Activated CD4-positive, alpha-beta T cell treated with anti-CD3 and anti-CD28 coated beads for 24 hours (primary cell): ENCODE measurements around the gene HSPA4L.

Experiments used
- DNase-seq, 2 donors: peaks; one replicate each; pipeline ENCODE4 v3.0.0-alpha.2; 2020; ENCODE audit warnings: low read depth in 2 of 2

Gene HSPA4L

DNA sequence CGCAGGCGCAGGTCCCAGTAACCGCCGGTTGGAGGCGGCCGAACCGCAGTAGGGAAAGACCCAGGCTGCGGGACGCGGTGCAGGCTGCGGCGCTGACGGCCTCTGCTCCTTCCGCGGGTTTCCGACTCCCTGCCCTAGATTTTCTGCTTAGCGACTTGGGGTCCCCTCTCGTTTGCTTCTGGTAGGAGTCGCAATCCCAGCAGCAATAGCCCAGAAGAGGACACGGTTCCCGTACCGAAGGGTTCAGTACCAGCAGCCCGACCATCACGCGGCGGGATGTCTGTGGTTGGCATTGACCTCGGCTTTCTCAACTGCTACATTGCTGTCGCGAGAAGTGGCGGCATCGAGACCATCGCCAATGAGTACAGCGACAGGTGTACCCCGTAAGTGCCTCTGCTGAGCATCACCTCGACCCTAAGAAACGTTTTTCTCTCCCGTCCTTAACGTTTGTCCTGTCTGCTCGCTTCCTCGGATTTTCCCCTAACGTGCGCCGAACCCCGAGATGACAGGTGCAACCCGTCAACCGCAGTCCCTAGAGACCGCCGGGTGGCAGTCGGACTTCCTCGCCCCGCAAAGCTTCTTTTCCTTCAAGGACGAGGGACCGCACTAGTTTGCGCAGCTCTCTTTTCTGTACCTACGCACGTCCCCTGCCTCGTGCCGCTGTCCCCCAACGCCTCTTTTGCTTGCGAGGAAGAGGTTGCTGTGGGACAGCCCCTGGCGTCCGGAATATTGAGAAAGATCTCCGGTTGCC is at the start of gene HSPA4L:
TSS of gene HSPA4L (plus strand) at position 48 of the 751 bp plus-strand sequence. CDS start at position 277, 229 bp downstream.
- peak; percentile 22 to 28 for DNase-seq

- DNase-seq = no peak
Observed at GRCh38 chr4:127732623-127733328, 49.3 kb upstream of the HSPA4L start.

DNA sequence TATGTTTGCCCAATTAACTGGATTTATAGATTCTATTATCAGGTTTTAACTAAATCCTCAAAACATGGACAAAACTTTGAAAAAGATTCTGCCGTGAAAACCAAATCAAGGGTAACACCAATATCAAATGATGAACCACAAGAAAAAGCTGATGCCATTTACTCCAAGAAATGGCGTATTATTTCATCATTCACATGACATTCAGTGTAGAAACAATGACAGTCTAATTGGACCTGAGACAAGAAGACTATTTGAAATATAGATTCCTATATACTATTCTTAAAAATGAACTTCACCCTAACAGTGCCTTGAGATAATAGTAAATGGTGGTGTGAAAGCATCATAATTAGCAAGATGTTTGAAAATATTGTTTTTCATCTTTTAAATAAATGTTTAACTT is 47.1 kb upstream of the HSPA4L start:
- DNase-seq = no peak

DNA sequence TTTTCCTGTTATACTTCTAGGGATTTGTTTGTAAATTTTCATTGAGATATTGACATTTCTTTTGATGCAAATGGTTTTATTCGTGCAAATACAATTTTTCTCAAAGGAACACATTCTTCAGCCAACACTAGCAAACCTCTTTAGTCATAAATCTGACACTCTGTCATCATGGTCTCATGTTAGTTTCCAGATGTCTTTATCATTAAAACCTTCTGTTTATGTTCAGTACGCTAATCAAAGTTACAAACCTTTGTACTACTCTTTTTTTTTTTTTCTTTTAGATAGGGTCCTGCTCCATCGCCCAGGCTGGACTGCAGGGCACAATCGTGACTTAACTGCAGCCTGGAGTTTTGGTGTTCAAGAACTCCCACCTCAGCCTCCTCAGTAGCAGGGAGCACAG is 44.8 kb upstream of the HSPA4L start:
- no peak for DNase-seq

DNA sequence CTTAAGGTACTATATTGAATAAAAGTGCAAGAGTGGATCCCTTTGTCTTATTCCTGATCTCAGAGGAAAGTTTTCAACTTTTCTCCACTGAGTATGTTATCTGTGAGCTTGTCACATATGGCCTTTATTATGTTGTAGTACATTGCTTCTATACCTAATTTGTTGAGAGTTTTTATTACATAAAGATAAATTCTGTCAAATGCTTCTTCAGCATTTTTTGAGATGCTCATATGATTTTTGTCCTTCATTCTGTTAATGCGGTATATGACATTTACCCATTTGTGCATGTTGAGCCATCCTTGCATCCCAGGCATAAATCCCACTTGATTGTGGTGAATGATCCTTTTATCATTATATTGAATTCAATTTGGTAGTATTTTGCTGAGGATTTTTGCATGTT is 40.9 kb upstream of the HSPA4L start:
- DNase-seq = no peak

GRCh38 chr4:127747883-127748282 is 34.2 kb upstream of the HSPA4L start:
- DNase-seq = no peak

DNA sequence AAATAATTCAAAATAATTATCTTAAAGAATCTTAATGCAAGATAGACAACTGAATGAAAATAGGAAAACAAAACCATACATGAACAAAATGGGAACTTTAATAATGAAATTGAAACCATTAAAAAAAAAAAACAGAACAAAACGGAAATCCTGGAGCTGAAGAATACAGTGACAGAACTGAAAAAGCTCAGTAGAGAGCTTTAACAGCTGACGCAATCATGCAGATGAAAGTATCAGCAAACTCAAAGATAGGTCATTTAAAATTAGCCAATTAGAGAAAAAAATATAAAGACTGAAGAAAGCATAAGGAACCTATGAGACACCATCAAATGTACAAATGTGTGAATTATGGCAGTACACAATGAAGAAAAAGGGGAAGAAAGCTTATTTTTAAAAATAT is 33.2 kb upstream of the HSPA4L start:
- no peak for DNase-seq

- no peak for DNase-seq
Observed at GRCh38 chr4:127756906-127757305, 25.2 kb upstream of the HSPA4L start.

GRCh38 chr4:127759228-127759820 is 22.8 kb upstream of the HSPA4L start:
- DNase-seq = no peak

DNA sequence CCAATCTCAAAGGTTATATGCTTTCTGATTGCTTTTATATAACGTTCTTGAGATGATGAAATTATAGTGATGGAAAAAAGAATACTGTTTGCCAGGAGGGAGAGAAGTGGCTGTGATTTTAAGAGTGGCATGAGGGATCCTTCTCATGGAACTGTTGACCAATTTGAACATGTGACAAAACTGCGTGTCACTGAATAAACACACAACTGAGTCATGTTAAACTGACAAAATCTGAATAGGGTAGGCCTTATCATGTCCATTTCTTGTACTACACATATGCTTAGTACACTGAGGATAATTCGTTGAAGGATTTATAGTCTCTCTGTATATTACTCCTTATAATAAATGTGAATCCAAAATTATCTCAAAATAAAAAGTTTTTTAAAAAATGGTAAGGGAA is 22.2 kb upstream of the HSPA4L start:
- no peak for DNase-seq

DNA sequence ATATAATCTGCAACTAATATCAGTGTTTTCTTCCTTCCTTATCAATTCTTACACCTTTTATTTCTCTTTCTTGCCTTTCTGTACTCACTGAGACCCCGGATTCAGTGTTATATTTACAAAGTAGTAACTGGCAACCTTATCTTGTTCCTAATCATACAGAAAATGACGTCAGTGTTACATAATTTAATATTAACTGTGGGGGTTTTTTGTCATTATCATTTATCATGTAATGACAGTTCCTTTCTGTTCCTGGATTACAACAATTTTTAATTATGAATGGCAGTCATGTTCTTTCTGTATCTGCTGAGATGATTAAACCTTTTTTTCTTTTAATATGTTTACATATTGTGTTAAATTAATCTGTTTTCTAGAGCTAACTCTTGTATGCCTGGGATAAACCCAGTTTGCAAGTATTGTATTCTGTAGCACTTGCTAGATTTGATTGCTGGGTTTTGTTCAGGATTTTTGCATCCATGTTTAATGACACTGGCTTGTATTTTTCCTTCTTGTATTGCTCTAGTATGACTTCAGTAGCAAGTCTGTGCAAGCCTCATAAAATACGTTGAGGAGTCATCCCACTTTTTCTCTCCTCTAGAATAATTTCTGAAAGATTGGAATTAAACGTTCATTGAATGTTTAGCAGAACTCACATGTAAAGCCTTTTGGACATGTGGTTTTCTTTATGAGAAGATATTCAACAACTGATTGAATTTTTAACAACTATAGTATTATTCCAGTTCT is 10.4 kb upstream of the HSPA4L start:
- DNase-seq = no peak

GRCh38 chr4:127772769-127773671 is 9.1 kb upstream of the HSPA4L start:
- DNase-seq = no peak

- no peak for DNase-seq
Observed at GRCh38 chr4:127775843-127776242, 6.3 kb upstream of the HSPA4L start.

DNA sequence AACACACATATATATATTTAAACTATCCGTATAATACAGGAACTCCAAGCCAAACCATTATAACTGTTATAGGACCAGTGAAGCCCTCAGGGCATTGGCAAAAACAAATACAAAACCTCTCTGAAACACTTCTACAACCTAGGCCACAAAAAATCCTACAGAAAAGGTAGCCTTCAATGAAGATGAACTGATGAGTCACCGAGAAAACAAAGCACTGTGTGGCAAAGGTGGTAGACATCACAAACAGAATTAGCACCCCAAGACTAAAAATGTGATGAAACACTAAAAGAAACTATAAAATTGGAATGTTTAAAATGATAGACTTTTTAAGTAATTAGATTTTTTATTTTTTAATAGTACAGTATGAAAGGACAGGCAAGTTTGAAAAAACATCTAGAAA is 5.5 kb upstream of the HSPA4L start:
- no peak for DNase-seq

DNA sequence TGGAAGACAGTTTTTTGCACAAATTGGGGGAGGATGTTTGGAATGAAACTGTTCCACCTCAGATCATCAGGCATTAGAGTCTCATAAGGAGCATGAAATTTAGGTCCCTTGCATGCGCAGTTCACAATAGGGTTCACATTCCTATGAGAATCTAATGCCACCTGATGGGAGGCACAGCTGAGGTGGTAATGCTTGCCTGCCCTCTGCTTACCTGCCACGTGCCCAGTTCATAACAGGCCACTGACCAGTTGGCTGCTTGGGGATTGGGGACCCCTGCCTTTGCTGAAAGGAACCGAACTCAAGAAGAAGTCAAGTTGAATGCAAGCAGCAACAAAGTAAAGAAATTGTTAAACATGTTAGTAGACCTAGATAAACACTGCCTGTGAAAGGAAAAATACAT is 4.6 kb upstream of the HSPA4L start:
- no peak for DNase-seq

- DNase-seq = no peak
Observed at GRCh38 chr4:127778102-127778501, 4.0 kb upstream of the HSPA4L start.

GRCh38 chr4:127780598-127780997 is 1.5 kb upstream of the HSPA4L start:
- no peak for DNase-seq

DNA sequence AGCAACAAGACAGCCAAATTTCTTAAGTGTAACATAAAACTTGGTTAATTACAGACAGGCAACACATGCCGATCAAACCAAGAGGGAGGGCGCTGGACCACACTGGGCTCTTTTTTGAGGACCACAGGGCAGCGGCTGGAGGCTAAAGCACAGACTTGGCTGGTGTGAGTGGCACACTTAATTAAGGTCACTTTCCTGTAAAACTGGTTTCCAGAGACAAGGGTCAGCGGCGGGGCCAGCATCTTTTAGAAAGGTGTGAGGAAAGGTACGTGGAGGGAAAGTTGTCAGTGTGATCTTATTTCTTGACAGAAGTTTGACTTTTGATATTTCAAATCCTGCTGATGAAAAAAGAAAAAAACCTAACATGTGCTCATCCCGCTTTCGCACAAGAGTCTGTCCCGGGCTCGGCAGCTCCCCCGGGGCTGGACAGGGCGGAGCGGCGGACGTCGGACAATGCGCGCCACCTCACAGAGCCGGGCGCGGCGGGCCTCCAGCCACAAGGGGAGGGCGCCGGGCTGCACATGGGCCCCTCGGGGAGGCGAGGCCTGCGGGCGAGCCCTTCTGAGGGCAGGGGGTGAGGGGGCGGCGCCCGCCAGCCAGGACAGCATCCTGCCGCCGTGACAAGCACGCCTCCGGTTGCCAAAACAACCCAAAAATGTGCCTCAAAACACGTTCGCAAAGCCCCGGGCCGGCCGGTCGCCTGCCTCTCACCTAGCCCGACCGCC is 660 bp upstream of the HSPA4L start:
- no peak for DNase-seq

DNA sequence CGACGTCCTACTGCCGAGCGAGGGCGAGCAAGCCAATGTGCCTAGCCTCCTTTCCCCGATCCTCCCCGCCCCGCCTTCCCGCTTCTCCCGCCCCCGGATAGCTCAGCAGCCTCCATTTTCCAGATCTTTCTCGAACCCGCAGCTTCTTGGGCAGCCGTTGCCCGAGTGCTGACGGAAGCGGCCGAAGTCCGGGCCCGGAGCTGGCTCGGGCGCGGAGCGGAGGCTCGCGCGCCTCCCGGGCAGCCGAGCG is 172 bp upstream of the HSPA4L start:
- DNase-seq = peak in 1 of 2 donors; percentile 54

- no peak for DNase-seq
Observed at GRCh38 chr4:127783026-127783769, 1.1 kb downstream of the HSPA4L start.
